KG1 (cell line): ENCODE data around the gene TMEM31.
"Not testable (repeated sequence)": the region's sequence is repeated elsewhere in the genome, so short reads cannot be mapped to it uniquely, and the experiment has no call there.

Source experiments
- DNase-seq: peaks from one replicate; lab custom pipeline; 2025; lab: John Stamatoyannopoulos, UW

The TMEM31 gene

DNA sequence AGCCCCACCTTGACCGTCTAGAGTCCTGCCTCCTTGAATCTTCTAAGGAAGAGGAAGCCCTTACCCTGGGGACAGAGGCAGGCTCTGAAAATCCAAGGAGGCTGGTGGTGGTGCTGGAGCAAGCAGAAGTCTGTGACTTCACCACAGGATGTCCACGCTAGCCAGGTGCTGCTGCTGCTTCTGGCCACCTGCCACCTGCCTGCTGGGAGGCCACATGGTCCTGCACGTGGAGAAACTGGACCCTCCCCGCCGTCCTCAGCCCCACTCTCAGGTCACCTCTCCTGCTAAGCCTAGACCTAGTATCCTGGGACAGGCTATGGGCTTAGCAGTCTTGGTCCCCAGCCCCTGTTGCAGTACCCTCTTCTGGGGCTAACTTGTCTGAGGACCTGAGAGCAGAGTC is 15.8 kb downstream of the TMEM31 start:
- no peak for DNase-seq

- no peak for DNase-seq
Measured at GRCh38 chrX:103727115-103727514, 16.4 kb downstream of the TMEM31 start.

GRCh38 chrX:103729015-103729414 is 18.3 kb downstream of the TMEM31 start:
- no peak for DNase-seq

- DNase-seq = no peak
Measured at GRCh38 chrX:103730147-103730795, 19.6 kb downstream of the TMEM31 start.

DNA sequence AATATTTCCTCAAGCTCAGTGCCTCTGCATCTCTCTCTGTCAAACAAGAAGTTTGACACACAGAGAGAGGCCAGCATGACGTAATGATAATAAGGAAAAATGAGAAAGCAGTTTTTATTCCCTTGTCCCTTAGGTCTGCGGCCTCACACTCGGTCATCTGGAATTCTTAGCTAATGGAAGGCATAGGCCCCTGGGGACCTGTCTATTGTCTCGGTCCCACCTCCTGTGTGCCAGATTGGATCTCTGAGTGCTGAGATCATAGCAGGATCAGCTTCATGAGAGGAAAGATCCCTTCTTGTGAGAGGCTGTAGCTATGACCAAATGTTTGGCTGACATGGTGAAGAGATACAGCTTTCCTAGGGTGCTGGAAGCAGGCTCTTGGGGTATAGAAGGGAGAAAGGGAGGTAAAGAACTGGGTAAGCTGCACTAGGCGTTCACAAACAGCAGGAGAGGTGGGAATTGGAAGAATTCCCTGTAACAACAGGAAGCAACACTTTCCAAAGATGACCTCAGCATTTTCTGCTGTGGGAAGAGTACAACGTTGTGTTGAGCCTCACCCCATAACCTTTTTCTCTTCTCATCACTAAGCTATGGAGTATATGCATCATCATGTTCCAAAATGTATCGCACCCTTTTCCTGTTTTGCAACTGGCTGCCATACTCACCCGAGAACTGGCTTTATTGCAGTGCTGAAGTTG is 20.2 kb downstream of the TMEM31 start:
- DNase-seq = no peak

DNA sequence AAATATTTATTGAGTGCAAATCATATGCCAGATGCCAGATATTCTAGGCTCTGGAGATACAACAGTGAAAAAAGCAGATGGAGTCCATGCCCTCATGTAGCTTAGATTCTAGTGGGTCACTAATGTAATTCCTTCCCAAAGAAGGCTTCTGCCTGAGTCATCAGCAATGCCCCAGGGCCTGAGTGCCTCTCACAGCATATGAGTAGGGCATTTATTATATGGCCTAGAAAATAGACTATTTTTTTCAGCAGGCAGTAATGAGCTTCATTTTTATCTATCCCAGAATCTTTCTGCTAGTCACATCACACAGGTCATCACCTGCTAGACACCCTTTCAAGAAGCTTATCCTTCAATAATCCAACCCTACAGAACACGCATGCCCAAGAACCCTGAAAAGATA is 22.3 kb downstream of the TMEM31 start:
- DNase-seq = no peak

GRCh38 chrX:103734125-103734760 is 23.5 kb downstream of the TMEM31 start:
- DNase-seq = no peak

GRCh38 chrX:103737696-103738095 is 27.0 kb downstream of the TMEM31 start:
- DNase-seq = no peak

DNA sequence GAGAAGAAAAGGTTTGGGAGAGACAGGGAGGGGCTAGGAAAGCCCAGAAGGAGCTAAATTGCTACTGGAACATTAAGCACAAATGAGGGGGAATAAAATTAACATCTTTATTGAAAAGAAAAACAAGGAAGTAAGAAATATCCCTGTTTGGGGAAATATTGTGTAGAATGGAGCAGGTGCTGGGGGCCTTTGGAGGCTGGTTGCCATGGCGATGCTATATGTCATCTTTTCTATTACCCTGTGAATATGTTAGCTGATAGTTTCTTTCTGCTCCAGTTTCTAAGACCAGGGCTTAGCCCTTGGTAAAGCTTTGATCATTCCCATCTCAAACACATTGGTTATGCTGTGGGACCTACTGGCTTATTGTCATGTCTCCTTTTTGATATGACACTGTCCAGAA is 28.7 kb downstream of the TMEM31 start:
- no peak for DNase-seq

DNA sequence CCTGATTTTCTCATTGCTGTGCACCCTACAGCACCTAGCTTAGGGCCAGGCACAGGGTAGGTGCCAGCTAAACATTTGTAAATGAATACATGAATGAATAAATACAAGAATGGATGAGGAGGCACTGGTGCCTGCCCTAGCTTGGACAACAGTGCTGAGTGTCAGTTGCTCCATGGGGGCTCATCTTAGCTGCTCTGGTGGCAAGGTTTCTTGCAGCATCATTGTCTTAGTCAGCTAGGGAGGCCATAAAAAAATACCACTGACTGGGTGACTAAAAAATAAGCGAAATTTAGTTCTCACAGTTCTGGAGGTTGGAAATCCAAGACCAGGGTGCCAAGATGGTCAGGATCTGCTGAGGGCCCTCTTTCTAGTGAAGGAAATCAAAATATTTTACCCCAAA is 31.2 kb downstream of the TMEM31 start:
- DNase-seq = no peak

DNA sequence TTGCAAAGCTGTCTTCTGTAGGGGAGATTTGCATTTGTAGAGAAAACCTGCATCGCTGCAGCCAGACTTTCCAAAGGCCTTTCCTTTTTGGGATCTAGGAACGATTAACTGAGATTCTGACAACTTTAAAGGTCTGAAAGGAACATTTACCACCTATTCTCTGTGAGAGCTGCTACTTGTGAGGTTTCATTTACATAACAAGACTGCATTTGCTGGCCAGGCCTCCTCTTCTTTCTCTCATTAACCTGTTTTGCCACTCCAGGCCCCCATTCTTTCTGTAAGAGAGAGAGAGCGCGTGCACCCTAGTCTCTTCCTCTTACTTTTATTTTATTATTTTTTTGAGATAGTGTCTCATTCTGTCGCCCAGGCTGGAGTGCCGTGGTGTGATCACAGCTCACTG is 31.6 kb downstream of the TMEM31 start:
- no peak for DNase-seq

- no peak for DNase-seq
Measured at GRCh38 chrX:103747163-103747562, 36.5 kb downstream of the TMEM31 start.

GRCh38 chrX:103754401-103754800 is 43.7 kb downstream of the TMEM31 start:
- DNase-seq = no peak

DNA sequence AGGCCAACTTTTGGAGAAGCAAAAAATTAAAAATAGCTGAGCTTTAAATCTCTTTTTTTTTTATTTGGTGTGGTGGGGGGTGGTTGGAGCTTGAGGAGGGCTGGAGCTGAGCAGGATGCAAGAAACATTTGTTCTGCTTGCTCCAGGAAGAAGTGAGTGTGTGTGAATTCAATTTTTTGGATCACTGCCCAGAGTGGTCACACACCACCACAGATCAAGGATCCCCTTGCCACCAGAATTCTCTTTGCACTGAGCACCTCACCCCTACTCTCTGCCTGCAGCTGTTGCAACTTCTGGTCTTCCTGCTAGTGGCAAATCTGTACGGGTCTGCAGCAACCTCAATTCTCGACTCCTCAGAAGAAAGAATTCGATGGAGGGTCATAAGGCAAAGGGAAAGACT is 46.0 kb downstream of the TMEM31 start:
- no peak for DNase-seq

GRCh38 chrX:103758555-103758954 is 47.8 kb downstream of the TMEM31 start:
- DNase-seq = no peak

DNA sequence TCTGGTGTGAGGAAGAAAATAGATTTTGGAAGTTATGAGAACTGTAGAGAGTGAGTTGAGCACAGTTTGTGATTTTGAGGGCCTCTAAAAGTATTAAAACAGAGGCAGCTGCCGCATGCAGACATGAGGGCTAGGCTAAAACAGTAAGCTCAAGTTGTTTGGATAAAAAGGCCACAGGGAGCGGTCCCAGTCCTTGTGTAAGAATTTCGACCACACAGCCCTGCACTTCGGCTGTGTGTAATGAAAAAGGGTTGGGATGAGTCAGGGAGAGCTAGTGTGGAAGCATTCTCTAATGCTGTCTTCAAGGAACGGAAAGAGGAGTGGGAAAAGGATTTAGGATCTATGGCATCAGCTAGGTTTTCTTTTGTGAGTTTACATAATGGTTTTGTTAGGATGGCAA is 52.8 kb downstream of the TMEM31 start:
- not testable (repeated sequence) for DNase-seq
